Measurements from ENCODE around the gene CSRNP2. TPM values are rescaled to one million over a fixed set of nuclear protein-coding genes. Genes with fewer than 3 reads are reported as not detected.
A peak's percentile ranks its signal among the peaks of the same experiment; 100 is the strongest.

Gene CSRNP2
- total RNA-seq, 1 experiment from 2014 or later, result 33.7 TPM

DNA sequence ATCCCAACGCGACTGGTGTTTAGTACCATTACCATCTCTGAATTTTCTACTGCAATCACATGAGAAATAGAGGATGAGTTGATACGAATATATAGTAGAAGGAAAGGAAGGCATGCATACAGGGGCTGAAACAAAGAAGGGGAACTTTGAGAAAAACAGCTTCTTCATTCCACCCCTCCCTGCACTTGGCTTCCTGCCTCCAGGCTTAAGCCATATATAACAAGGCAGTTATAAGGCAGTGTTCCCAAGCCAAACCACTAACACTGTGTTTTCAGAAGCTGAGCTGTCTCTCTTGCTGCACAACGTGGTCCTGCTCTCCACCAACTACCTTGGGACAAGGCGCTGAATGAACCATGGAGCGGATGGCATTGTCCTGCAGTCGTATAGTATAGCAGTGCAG lies 24.3 kb downstream of the CSRNP2 start:
- POLR2A ChIA-PET, result no interaction called here
- H3K36me3 Mint-ChIP-seq, result peaks cover 59% of the 10 kb centered on the region
- no peaks in the 10 kb centered on the region for H3K4me1 Mint-ChIP-seq
- CTCF ChIA-PET, result no interaction called here
- no peak for ATAC-seq
- DNase-seq (ENCODE audit: low spot score), result no peak
- H3K9me3 Mint-ChIP-seq, result no peaks in the 10 kb centered on the region
- no peak overlapping the region for H3K4me3 Mint-ChIP-seq
- no peaks in the 10 kb centered on the region for H3K27me3 Mint-ChIP-seq (ENCODE audit: low read depth)
- 0 out of 2 replicates have a peak overlapping the region, but pooled peaks have one; percentile 38 for H3K27ac Mint-ChIP-seq
- no peak for TF ChIP-seq FOXK1 (CRISPR knock-in tag; IDR thresholded peaks at IDR 0.05)
- TF ChIP-seq, protein P1, sequence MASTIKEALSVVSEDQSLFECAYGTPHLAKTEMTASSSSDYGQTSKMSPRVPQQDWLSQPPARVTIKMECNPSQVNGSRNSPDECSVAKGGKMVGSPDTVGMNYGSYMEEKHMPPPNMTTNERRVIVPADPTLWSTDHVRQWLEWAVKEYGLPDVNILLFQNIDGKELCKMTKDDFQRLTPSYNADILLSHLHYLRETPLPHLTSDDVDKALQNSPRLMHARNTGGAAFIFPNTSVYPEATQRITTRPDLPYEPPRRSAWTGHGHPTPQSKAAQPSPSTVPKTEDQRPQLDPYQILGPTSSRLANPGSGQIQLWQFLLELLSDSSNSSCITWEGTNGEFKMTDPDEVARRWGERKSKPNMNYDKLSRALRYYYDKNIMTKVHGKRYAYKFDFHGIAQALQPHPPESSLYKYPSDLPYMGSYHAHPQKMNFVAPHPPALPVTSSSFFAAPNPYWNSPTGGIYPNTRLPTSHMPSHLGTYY (CRISPR knock-in tag; IDR thresholded peaks at IDR 0.05), result no peak
- TF ChIP-seq, protein P2, sequence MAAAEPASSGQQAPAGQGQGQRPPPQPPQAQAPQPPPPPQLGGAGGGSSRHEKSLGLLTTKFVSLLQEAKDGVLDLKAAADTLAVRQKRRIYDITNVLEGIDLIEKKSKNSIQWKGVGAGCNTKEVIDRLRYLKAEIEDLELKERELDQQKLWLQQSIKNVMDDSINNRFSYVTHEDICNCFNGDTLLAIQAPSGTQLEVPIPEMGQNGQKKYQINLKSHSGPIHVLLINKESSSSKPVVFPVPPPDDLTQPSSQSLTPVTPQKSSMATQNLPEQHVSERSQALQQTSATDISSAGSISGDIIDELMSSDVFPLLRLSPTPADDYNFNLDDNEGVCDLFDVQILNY (CRISPR knock-in tag; IDR thresholded peaks at IDR 0.05), result no peak
- no peak for TF ChIP-seq OVOL2 (CRISPR knock-in tag; IDR thresholded peaks at IDR 0.05; ENCODE audit: borderline replicate concordance)
- TF ChIP-seq, protein P3, sequence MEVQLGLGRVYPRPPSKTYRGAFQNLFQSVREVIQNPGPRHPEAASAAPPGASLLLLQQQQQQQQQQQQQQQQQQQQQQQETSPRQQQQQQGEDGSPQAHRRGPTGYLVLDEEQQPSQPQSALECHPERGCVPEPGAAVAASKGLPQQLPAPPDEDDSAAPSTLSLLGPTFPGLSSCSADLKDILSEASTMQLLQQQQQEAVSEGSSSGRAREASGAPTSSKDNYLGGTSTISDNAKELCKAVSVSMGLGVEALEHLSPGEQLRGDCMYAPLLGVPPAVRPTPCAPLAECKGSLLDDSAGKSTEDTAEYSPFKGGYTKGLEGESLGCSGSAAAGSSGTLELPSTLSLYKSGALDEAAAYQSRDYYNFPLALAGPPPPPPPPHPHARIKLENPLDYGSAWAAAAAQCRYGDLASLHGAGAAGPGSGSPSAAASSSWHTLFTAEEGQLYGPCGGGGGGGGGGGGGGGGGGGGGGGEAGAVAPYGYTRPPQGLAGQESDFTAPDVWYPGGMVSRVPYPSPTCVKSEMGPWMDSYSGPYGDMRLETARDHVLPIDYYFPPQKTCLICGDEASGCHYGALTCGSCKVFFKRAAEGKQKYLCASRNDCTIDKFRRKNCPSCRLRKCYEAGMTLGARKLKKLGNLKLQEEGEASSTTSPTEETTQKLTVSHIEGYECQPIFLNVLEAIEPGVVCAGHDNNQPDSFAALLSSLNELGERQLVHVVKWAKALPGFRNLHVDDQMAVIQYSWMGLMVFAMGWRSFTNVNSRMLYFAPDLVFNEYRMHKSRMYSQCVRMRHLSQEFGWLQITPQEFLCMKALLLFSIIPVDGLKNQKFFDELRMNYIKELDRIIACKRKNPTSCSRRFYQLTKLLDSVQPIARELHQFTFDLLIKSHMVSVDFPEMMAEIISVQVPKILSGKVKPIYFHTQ (CRISPR knock-in tag; IDR thresholded peaks at IDR 0.05), result no peak
- TF ChIP-seq CREM (CRISPR knock-in tag; IDR thresholded peaks at IDR 0.05), result no peak
- TF ChIP-seq, protein P4, sequence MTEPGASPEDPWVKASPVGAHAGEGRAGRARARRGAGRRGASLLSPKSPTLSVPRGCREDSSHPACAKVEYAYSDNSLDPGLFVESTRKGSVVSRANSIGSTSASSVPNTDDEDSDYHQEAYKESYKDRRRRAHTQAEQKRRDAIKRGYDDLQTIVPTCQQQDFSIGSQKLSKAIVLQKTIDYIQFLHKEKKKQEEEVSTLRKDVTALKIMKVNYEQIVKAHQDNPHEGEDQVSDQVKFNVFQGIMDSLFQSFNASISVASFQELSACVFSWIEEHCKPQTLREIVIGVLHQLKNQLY (CRISPR knock-in tag; IDR thresholded peaks at IDR 0.05), result no peak
- TF ChIP-seq, protein P5, sequence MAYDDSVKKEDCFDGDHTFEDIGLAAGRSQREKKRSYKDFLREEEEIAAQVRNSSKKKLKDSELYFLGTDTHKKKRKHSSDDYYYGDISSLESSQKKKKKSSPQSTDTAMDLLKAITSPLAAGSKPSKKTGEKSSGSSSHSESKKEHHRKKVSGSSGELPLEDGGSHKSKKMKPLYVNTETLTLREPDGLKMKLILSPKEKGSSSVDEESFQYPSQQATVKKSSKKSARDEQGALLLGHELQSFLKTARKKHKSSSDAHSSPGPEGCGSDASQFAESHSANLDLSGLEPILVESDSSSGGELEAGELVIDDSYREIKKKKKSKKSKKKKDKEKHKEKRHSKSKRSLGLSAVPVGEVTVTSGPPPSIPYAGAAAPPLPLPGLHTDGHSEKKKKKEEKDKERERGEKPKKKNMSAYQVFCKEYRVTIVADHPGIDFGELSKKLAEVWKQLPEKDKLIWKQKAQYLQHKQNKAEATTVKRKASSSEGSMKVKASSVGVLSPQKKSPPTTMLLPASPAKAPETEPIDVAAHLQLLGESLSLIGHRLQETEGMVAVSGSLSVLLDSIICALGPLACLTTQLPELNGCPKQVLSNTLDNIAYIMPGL (CRISPR knock-in tag; IDR thresholded peaks at IDR 0.05), result no peak
- TF ChIP-seq, protein P6, sequence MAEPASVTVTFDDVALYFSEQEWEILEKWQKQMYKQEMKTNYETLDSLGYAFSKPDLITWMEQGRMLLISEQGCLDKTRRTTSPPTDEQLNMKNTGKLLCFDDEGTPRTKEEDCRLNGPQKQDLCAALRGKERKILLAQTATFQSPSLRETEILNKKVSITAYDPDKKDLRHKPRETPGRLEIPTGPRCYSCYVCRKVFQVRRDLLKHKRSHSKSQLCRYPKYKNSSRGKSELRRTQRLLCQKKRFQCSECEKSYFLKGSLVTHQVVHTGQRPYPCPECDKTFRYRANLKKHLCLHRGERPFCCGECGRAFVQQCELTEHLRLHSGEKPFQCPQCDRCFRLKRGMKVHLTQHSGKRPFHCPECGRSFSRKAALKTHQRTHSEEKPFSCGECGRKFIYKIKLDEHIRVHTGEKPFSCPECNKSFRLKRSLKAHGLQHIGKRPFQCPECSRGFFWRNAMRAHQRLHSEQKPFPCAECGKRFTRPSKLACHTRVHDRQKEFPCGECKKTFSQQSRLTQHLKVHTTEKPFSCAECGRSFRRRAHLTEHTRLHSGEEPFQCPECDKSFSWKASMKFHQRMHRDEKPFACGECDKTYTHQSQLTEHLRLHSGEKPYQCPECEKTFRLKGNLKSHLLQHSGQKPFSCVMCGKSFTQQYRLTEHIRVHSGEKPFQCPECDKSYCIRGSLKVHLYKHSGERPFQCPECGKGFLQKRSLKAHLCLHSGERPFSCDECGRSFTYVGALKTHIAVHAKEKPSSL (CRISPR knock-in tag; conservative IDR thresholded peaks at IDR 0.05), result no peak
- no peak for TF ChIP-seq SP1 (CRISPR knock-in tag; conservative IDR thresholded peaks at IDR 0.05)
- no peak for TF ChIP-seq TCF7 (CRISPR knock-in tag; IDR thresholded peaks at IDR 0.05; ENCODE audit: low read depth)
- TF ChIP-seq TP53 (CRISPR knock-in tag; IDR thresholded peaks at IDR 0.05), result no peak
- TF ChIP-seq CBFB (CRISPR knock-in tag; IDR thresholded peaks at IDR 0.05; ENCODE audit: low read depth), result no peak
- no peak for TF ChIP-seq ZNF423 (CRISPR knock-in tag; IDR thresholded peaks at IDR 0.05)
- TF ChIP-seq NFE2L1 (CRISPR knock-in tag; IDR thresholded peaks at IDR 0.05), result no peak
- no peak for TF ChIP-seq ELF4 (CRISPR knock-in tag; IDR thresholded peaks at IDR 0.05; ENCODE audit: low read depth)

DNA sequence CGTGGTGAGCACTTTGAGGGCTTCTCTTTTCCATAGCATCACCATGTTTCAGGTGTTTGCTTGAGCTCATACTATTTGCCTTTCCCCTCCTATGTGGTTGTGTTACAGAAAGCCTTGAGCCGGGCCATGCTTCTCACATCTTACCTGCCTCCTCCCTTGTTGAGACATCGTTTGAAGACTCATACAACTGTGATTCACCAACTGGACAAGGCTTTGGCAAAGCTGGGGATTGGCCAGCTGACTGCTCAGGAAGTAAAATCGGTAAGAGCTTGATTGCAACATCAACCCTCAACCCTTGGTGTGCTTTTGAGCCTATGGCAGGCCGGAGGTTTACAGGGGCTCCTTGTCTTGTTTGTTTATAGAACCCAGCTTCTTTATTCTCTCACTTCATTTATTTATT lies 27.2 kb downstream of the CSRNP2 start:
- ChIA-PET POLR2A (no interaction called here), CTCF (no interaction called here)
- H3K4me1 Mint-ChIP-seq, result no peaks in the 10 kb centered on the region
- H3K27me3 Mint-ChIP-seq (ENCODE audit: low read depth), result no peaks in the 10 kb centered on the region
- H3K4me3 Mint-ChIP-seq, result no peak overlapping the region
- ATAC-seq (no peak), DNase-seq (ENCODE audit: low spot score) (no peak)
- H3K36me3 Mint-ChIP-seq, result peaks cover 54% of the 10 kb centered on the region
- H3K9me3 Mint-ChIP-seq, result no peaks in the 10 kb centered on the region
- no peak overlapping the region for H3K27ac Mint-ChIP-seq
- TF ChIP-seq, protein P7, sequence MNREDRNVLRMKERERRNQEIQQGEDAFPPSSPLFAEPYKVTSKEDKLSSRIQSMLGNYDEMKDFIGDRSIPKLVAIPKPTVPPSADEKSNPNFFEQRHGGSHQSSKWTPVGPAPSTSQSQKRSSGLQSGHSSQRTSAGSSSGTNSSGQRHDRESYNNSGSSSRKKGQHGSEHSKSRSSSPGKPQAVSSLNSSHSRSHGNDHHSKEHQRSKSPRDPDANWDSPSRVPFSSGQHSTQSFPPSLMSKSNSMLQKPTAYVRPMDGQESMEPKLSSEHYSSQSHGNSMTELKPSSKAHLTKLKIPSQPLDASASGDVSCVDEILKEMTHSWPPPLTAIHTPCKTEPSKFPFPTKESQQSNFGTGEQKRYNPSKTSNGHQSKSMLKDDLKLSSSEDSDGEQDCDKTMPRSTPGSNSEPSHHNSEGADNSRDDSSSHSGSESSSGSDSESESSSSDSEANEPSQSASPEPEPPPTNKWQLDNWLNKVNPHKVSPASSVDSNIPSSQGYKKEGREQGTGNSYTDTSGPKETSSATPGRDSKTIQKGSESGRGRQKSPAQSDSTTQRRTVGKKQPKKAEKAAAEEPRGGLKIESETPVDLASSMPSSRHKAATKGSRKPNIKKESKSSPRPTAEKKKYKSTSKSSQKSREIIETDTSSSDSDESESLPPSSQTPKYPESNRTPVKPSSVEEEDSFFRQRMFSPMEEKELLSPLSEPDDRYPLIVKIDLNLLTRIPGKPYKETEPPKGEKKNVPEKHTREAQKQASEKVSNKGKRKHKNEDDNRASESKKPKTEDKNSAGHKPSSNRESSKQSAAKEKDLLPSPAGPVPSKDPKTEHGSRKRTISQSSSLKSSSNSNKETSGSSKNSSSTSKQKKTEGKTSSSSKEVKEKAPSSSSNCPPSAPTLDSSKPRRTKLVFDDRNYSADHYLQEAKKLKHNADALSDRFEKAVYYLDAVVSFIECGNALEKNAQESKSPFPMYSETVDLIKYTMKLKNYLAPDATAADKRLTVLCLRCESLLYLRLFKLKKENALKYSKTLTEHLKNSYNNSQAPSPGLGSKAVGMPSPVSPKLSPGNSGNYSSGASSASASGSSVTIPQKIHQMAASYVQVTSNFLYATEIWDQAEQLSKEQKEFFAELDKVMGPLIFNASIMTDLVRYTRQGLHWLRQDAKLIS (CRISPR knock-in tag; IDR thresholded peaks at IDR 0.05; ENCODE audit: borderline replicate concordance), result no peak
- TF ChIP-seq JAZF1 (CRISPR knock-in tag; IDR thresholded peaks at IDR 0.05) (no peak), RORB (CRISPR knock-in tag; IDR thresholded peaks at IDR 0.05) (no peak)
- TF ChIP-seq, protein P2 (CRISPR knock-in tag; IDR thresholded peaks at IDR 0.05), result no peak
- TF ChIP-seq, protein P5 (CRISPR knock-in tag; IDR thresholded peaks at IDR 0.05), result no peak
